Caco-2 (cell line): ENCODE results near the gene ATXN3L. TPM values are rescaled to one million over a fixed set of nuclear protein-coding genes. Genes with fewer than 3 reads are reported as not detected.
"Not testable (repeated sequence)": the region's sequence is repeated elsewhere in the genome, so short reads cannot be mapped to it uniquely, and the experiment has no call there.

Source experiments
- BruUV-seq: library from RNA; stranded (reverse); fragments of 400-500 nt; replicated peaks from 2 replicates; lab custom pipeline; 2021; lab: Mats Ljungman, UMichigan
- CTCF ChIA-PET: fragments of 300-600 bp; sonication (Branson Sonifier 250); formaldehyde crosslinking; loops from one replicate; lab custom pipeline; 2022; ENCODE audit warnings: antibody characterized with exemption; lab: Charles Lee
- POLR2A ChIA-PET: fragments of 300-600 bp; sonication (Branson Sonifier 250); formaldehyde crosslinking; loops from one replicate; lab custom pipeline; 2022; ENCODE audit warnings: antibody characterized with exemption; lab: Charles Lee
- DNase-seq, 2 experiments: peaks; one replicate each; pipeline versions ENCODE4 v3.0.0 to v3.0.0-alpha.2; 2020 to 2022
- H3K27me3 ChIP-seq: replicated peaks from 2 replicates; pipeline ENCODE4 v1.6.0; 2011; ENCODE audit warnings: low read length; ENCODE audit not compliant: control insufficient read depth, insufficient read depth
- H3K36me3 ChIP-seq: 2 replicates; pipeline ENCODE4 v1.5.1; 2011; ENCODE audit warnings: low read length; ENCODE audit not compliant: control insufficient read depth, insufficient read depth
- H3K4me1 ChIP-seq: fragments of 250-450 bp; sonication (Bioruptor Pico); 2 replicates; pipeline ENCODE4 v1.5.1; 2020; ENCODE audit warnings: mild to moderate bottlenecking
- H3K4me3 ChIP-seq: 2 replicates; pipeline ENCODE4 v1.5.1; 2011; ENCODE audit warnings: low read depth, mild to moderate bottlenecking, control low read depth, low read length
- H3K9me3 ChIP-seq: fragments of 250-450 bp; sonication (Bioruptor Pico); 2 replicates; pipeline ENCODE4 v1.5.1; 2020; ENCODE audit warnings: mild to moderate bottlenecking, moderate library complexity
- H3K27ac Mint-ChIP-seq: one replicate; pipeline ENCODE4 v1.8.0; 2022; ENCODE audit warnings: mixed read lengths; ENCODE audit not compliant: unreplicated experiment
- H3K27me3 Mint-ChIP-seq: one replicate; pipeline ENCODE4 v1.8.0; 2022; ENCODE audit warnings: mixed read lengths; ENCODE audit not compliant: insufficient read depth, unreplicated experiment
- H3K36me3 Mint-ChIP-seq: one replicate; pipeline ENCODE4 v1.8.0; 2022; ENCODE audit warnings: mild to moderate bottlenecking, mixed read lengths; ENCODE audit not compliant: insufficient read depth, unreplicated experiment
- H3K4me1 Mint-ChIP-seq: one replicate; pipeline ENCODE4 v1.8.0; 2022; ENCODE audit warnings: low read depth, mixed read lengths; ENCODE audit not compliant: unreplicated experiment
- H3K4me3 Mint-ChIP-seq: one replicate; pipeline ENCODE4 v1.8.0; 2022; ENCODE audit warnings: mild to moderate bottlenecking, moderate library complexity, mixed read lengths; ENCODE audit not compliant: unreplicated experiment
- H3K9me3 Mint-ChIP-seq: one replicate; pipeline ENCODE4 v1.8.0; 2022; ENCODE audit warnings: mixed read lengths; ENCODE audit not compliant: unreplicated experiment
- intact Hi-C: fragments of 100-400 bp; cut with micrococcal nuclease; formaldehyde crosslinking; loops from one replicate; pipeline ENCODE4 v1.10.0; 2022; ENCODE audit not compliant: unreplicated experiment
- total RNA-seq: library from RNA; stranded (reverse); gene quantifications from 2 replicates; pipeline ENCODE4 v1.2.3, GENCODE V29; 2022
- TF ChIP-seq, protein P1 (sequence below), 2 experiments: fragments of 200-600 bp in 1 of 2; IDR thresholded peaks; 1 replicate in 1 of 2; 2 replicates in 1 of 2; pipeline versions ENCODE4 v1.5.1 to v1.8.0; 2011 to 2022; ENCODE audit warnings: antibody characterized with exemption in 1 of 2, control low read depth in 1 of 2, inconsistent platforms in 1 of 2, low read depth in 1 of 2, low read length in 1 of 2, mild to moderate bottlenecking in 1 of 2, moderate library complexity in 1 of 2; ENCODE audit not compliant: insufficient read depth in 1 of 2, severe bottlenecking in 1 of 2, unreplicated experiment in 1 of 2

ATXN3L gene
- total RNA-seq, 1 experiment from 2014 or later, result not detected

GRCh38 chrX:13304052-13304451 lies 15.8 kb downstream of the ATXN3L start:
- no peaks in the 10 kb centered on the region for H3K27me3 Mint-ChIP-seq
- POLR2A ChIA-PET, result no interaction called here
- intact Hi-C loops, result no loop called here
- no peak overlapping the region for H3K27ac Mint-ChIP-seq
- Histone ChIP-seq H3K4me3 (no peak overlapping the region), H3K4me1 (peaks cover 20% of the 10 kb centered on the region), H3K27me3 (no peaks in the 10 kb centered on the region), H3K9me3 (no peaks in the 10 kb centered on the region; the same call in 1 of the 2 replicates), H3K36me3 (no peaks in the 10 kb centered on the region)
- CTCF ChIA-PET, result no interaction called here
- TF ChIP-seq, protein P1, sequence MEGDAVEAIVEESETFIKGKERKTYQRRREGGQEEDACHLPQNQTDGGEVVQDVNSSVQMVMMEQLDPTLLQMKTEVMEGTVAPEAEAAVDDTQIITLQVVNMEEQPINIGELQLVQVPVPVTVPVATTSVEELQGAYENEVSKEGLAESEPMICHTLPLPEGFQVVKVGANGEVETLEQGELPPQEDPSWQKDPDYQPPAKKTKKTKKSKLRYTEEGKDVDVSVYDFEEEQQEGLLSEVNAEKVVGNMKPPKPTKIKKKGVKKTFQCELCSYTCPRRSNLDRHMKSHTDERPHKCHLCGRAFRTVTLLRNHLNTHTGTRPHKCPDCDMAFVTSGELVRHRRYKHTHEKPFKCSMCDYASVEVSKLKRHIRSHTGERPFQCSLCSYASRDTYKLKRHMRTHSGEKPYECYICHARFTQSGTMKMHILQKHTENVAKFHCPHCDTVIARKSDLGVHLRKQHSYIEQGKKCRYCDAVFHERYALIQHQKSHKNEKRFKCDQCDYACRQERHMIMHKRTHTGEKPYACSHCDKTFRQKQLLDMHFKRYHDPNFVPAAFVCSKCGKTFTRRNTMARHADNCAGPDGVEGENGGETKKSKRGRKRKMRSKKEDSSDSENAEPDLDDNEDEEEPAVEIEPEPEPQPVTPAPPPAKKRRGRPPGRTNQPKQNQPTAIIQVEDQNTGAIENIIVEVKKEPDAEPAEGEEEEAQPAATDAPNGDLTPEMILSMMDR (IDR thresholded peaks at IDR 0.05; ENCODE audit: insufficient read depth in 1 of 2, low read depth in 1 of 2, low read length in 1 of 2, severe bottlenecking in 1 of 2, unreplicated experiment in 1 of 2), result no peak
- H3K36me3 Mint-ChIP-seq, result no peaks in the 10 kb centered on the region
- DNase-seq, result peak in 1 of 2 experiments; percentile 2
- peaks cover 8% of the 10 kb centered on the region for H3K4me1 Mint-ChIP-seq
- BruUV-seq, result no TSS peak
- no peak overlapping the region for H3K4me3 Mint-ChIP-seq
- peaks cover 19% of the 10 kb centered on the region for H3K9me3 Mint-ChIP-seq

GRCh38 chrX:13303248-13303647 lies 16.6 kb downstream of the ATXN3L start:
- H3K4me3 ChIP-seq, H3K4me1 Mint-ChIP-seq, H3K36me3 Mint-ChIP-seq, CTCF ChIA-PET, H3K27me3 Mint-ChIP-seq, H3K27me3 ChIP-seq, intact Hi-C loops, H3K4me3 Mint-ChIP-seq, POLR2A ChIA-PET, BruUV-seq, H3K36me3 ChIP-seq, DNase-seq, H3K9me3 ChIP-seq: not testable (repeated sequence)
- Mint-ChIP-seq H3K9me3 (peaks cover 19% of the 10 kb centered on the region), H3K27ac (peak overlapping the region; percentile 47)
- peaks cover 20% of the 10 kb centered on the region for H3K4me1 ChIP-seq

DNA sequence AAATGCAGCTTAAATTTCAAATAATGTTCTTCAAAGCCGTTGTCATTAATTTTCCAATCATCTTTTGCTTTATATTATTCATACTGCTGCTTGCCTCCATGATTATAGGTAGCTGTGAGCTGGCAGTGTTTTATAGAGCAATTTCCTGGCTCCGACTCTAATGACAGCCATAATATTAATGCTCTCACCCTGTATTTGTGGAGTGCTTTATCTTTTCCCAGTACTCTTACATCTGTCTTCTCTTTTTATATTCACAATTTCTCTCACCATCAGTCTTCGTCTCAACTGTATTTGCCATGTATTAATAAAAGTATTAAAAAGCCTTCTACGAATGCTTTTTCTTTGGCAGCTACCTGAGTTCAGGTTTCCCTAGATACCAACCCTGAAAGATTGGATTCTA lies 21.0 kb downstream of the ATXN3L start:
- no peak overlapping the region for H3K4me3 Mint-ChIP-seq
- POLR2A ChIA-PET, result no interaction called here

More for the DNA sequence above, 21.0 kb downstream of the ATXN3L start:
- no peak for DNase-seq
- Histone ChIP-seq H3K36me3 (no peaks in the 10 kb centered on the region), H3K4me3 (no peak overlapping the region), H3K27me3 (no peaks in the 10 kb centered on the region), H3K9me3 (no peaks in the 10 kb centered on the region; the same call in 1 of the 2 replicates), H3K4me1 (peaks cover 8% of the 10 kb centered on the region)
- TF ChIP-seq, protein P1 (IDR thresholded peaks at IDR 0.05; ENCODE audit: insufficient read depth in 1 of 2, low read depth in 1 of 2, low read length in 1 of 2, severe bottlenecking in 1 of 2, unreplicated experiment in 1 of 2), result no peak
- H3K27ac Mint-ChIP-seq, result no peak overlapping the region
- intact Hi-C loops, result no loop called here
- CTCF ChIA-PET, result no interaction called here
- peaks cover 8% of the 10 kb centered on the region for H3K4me1 Mint-ChIP-seq
- H3K36me3 Mint-ChIP-seq, result no peaks in the 10 kb centered on the region
- BruUV-seq, result no TSS peak
- H3K27me3 Mint-ChIP-seq, result no peaks in the 10 kb centered on the region
- peaks cover 19% of the 10 kb centered on the region for H3K9me3 Mint-ChIP-seq
